GM10847 (cell line): ENCODE results near the gene LRRC73.
A peak's percentile ranks its signal among the peaks of the same experiment; 100 is the strongest.

Experiments
- POLR2A ChIP-seq: IDR thresholded peaks from 2 replicates; pipeline ENCODE4 v1.6.1; 2011; ENCODE audit not compliant: insufficient read length; ENCODE audit errors: extremely low read depth

The LRRC73 gene, protein sequence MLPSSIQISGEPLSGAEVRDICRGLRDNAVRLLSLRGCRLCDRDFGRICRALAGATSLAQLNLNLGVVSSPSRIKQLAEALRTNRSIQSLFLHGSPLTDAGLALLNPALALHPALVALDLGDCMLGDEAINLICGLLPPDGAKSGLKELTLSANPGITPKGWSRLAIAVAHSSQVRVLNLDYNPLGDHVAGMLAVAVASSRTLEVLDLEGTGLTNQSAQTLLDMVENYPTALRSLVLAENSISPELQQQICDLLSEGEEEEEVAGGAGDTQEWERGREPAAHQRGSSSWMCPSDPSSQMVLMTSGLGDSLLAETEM

DNA sequence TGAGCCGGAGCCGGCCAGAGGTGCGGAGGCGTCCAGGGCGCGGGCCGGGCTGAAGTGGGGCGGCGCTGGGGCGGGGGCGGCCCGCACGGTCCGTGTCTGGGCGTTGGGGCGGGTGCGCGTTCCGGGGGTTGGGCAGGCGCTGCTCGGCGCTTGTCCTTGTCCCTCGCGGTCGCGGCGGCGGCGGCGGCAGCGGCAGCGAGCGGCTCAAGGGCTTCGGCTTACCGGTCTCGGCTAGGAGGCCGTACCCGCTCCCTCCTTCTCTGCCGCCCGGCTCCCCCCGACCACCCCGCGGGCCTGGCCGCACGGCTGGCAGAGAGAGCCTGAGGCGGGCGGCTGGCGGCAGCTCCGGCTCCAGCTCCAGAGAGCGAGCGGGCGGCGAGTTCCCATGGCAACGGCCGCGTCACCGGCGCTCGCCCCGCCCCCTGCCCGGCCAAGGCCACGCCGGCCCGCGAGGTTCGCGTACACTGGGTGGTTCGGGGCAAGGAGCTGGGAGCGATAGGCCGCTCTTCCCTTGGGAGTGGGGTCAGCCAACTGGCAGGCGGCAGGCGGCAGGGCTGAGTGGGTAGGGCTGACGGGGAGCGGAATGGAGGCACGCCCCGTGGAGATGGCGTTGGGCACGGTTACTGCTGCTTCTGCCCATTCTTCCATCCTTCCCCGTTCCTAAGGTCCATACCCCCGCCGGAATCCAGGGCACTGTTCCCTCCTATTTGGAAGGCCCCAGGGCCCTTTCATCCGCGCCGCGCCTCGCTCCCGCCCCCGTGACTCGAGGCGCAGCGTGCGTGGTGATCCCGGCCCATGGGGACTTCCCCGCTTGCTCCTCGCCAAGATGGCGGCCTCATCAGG lies at the start of gene LRRC73:
TSS of gene LRRC73 (minus strand) at position 363 of the 843 bp plus-strand sequence. CDS start 561 bp downstream, outside the sequence.
- no peak for TF ChIP-seq POLR2A

DNA sequence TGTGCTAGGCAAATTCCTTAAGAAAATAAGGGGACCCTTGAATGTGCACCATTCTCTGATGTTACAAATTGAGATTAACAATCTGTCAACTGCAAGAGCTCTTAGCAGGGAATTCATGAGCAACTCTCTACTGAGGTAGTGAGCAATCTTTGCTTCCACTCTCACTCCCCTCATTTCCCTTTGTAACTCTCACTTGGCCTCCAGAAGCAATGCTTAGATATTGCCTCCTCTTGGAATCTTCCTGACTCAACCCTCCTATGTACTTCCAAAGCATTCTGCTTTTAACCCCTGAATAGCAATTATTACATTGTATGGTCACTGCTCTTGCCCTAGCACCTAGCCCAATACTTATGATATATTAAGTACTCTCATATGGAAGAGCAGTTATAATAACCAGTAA lies 49.2 kb upstream of the LRRC73 start:
- no peak for TF ChIP-seq POLR2A

DNA sequence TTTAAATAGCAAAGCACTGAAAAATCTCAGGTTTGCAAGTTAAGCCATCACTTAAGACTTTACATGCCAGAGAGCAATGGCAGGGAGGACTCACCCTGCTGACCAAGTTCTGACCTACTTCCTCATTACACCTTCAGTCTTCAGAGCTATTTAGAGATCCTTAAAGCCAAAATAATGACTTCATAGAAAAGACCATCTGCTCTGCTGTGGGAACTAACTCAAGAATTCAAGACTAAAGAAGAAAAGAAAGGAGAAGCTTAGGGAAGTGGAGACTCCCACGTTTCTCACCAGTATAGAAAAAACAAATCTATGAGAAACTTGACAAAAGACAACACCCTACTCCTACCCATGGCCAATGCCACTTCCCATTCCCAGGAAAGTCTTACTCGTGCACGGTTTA lies 37.1 kb upstream of the LRRC73 start:
- TF ChIP-seq POLR2A, result no peak

DNA sequence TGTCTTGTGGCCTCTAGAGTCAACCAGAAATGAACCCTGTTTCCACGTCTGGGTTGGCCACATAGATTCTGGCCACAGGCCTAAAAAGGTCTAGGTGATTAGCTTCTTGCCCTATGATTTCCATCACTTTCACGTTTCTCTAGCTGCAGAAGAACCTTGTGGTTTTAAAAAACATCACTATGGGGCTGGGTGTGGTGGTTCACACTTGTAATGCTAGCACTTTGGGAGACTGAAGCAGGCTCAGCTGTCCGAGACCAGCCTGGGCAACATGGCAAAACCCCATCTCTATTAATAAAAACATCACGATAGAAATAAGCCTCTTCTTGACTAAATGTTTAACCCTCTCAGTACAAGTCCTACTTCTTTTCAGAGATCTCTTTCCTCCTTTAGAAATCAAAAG lies 34.3 kb upstream of the LRRC73 start:
- TF ChIP-seq POLR2A, result no peak

DNA sequence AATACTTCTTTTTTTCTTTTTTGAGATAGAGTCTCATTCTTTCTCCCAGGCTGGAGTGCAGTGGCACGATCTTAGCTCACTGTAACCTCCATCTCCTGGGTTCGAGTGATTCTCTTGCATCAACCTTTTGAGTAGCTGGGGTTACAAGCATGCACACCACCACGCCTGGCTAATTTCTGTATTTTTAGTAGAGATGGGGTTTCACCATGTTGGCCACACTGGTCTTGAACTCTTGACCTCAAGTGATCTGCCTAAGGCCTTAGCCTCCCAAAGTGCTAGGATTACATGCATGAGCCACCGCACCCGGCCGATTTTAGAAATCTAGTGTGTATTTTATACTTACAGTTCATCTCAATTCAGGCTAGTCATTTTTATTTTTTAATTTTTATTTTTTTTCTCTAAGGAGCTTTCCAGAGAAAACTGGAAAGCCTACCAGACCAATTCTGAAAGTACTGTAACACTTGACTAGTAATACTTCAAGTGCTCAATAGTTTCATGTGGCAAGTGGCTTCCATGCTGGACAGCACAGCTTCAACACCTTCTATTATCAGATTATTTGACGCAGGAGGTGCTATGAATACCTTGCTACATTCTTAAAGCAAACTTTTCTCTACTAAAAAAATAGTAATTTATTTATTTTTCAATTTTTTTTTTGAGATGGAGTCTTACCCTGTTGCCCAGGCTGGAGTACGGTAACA lies 31.8 kb upstream of the LRRC73 start:
- TF ChIP-seq POLR2A, result no peak

DNA sequence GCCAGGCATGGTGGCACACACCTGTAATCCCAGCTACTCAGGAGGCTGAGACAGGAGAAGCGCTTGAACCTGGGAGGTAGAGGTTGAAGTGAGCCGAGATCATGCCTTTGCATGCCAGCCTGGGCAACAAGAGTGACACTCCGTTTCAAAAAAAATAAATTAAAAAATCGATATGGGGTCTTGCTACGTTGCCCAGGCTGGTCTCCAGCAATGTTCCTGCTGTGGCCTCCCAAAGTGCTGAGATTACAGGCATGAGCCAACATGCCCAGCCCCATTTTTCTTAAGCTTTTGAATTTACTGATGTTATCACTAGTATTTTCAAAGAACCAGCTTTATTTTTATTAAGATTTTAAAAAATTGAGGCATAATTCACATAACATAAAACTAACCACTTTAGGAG lies 30.4 kb upstream of the LRRC73 start:
- TF ChIP-seq POLR2A, result no peak

DNA sequence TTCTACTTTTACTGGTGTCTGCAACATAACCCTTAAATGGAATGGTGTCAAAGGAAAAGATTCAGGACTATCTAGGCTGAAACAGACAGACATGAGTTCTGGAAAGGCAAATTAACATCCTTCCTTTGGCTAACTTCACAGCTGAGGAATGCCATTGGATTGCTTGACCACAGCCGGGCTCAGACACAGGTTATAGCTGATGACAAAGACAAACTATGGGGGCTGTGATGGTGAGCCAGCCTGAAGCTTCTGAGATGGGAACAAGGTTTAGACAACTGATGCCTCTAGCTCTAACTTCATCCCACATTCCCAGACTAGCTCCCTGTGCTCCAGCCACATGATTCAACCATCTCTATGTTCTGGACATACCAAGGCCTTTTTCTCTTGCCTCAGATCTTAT lies 22.1 kb upstream of the LRRC73 start:
- TF ChIP-seq POLR2A, result no peak

DNA sequence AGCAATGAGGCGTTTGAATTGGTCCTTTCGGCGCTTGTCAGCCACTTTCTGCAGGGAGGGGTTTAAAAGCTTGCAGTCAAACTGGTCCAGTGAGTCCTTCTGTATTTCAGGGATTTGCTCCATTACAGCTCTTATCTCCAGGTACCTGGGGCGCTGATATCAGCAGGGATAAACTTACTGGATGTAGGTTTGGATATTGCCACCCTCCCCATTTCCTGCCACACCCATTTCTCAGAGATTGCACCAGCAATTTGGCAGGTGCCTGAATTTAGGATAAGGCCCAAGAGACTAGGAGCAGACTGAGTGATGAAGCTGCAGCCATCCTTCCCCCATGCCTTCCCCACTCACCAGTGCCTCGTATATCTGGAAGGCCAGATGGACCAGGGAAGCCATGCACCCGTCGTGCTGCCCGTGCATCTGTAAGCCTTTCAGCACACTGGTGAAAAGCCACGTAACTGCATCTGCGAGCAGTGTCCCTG lies 14.4 kb upstream of the LRRC73 start:
- no peak for TF ChIP-seq POLR2A

DNA sequence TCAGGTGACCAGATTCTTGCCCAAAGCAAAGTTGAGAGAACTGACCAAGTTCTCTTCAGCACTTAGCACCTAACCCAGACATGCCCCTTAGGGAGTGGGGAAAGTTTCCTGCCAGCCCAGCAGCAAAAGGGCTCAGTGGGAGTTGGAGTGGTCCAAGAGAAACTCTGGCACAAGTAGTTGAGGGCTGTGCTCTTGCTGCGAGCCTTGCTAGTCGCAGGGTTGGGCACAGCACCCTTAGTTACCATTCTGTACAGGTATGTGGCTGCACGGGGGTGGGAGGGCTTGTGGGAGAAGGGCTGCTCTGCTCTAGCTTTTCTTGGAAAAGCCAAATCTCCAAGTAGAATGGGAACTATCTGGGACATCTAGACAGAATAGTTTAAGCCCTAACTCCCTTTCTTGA lies 13.1 kb upstream of the LRRC73 start:
- TF ChIP-seq POLR2A, result no peak

DNA sequence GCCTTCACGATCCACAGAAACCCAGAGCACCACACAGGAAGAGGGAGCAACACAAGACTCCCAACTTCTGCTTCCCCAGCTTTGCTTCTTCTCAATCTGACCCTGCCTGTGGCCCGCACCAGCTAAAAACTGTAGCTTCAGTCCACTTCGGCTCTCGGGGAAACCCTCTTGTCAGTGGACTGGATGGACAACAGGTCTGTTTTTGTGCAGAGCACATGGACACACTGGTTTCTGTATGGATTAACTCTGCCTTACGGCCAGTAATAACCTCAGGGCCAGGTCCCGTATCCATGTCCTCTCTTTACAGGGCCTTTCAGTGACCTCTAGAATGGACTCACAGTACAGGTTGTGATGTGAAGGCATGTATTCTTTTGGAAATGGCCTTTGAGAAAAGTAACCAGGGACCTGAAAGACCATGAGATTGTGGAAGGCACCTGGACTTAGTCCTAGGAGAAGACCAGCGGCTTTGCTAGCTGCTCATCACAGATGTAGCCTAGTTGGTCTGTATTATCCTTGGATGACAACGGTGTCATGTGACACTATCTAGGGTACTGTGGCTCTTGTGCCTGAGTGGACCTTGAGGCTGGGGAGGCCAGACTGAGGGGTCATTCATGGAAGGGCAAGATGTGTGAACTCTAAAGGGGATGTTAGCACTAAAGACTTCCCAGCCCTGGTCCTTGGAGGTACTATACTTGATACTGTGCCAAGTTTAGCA lies 12.6 kb upstream of the LRRC73 start:
- TF ChIP-seq POLR2A, result no peak

DNA sequence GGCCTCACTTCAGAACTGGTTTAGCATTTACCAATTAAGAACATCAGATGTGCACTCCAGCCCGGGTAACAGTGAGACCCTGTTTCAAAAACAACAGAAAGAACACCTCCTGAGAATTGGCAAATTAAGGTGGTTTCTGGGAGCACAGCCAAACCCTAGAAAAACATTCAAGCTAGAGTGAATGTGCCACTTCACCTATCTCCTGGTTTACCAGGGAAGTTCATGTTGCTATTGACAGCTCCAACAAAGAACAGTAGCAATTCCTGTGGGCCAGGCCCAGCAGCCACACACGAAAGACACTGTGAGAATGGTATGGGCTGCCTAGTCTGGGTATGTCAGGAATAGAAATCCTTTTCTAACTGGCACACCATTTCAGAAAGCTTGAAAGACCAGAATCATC lies 11.7 kb upstream of the LRRC73 start:
- no peak for TF ChIP-seq POLR2A

DNA sequence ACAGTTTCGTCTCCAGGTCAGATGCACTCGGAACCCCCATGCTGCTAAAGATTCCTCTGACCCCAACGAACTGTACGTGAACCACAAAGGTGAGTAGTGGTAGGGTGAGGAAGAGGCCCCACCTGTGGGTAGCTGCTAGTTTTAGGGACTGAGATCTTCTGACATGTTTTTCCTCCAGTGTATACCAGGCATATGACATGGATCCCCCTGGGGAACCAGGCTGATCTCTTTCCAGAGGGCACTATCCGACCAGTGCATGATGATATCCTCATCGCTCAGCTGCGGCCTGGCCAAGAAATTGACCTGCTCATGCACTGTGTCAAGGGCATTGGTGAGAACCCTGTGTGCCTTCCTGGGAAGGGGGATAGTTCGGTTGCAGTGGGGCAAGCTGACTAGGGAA lies 10.0 kb upstream of the LRRC73 start:
- no peak for TF ChIP-seq POLR2A

DNA sequence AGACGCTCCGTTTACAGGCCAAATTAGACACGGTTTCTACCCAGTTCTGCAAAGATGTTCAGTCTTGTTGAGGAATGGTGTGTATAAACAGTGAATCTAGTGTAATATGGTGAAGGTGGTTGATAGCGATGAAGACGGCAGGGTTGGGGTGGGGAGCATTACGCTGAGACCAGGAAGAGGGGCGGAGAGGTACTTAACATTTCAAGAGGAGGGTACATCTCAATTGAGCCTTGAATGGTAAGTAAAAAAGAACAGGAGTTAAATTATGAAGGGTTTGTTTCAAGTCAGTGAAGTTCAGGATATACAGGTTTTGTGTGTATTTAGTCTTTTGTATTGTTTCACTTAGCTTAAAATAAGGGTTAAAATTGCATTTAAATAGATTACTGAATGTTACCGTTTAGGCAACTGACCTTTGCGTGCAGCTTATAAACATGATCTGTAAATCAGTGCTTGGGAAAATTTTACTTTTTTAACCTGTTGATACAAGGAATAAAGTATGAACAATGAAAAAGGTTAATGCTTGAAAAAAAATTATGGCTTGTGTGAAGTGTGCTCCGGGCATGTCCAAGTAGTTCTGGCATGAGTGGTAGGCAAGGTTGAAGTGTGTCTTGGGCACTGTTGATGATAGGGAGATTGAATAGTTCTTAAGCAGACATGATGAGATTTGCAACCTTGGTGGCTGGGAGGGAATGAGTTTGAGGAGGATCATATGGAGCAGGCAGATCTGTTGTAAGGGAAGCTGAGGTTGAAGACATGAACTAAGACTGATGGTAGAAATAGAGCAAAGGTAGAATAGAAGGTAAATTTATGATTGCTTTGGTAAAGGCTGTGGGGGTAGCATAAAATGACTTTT lies 7.6 kb upstream of the LRRC73 start:
- TF ChIP-seq POLR2A, result no peak

DNA sequence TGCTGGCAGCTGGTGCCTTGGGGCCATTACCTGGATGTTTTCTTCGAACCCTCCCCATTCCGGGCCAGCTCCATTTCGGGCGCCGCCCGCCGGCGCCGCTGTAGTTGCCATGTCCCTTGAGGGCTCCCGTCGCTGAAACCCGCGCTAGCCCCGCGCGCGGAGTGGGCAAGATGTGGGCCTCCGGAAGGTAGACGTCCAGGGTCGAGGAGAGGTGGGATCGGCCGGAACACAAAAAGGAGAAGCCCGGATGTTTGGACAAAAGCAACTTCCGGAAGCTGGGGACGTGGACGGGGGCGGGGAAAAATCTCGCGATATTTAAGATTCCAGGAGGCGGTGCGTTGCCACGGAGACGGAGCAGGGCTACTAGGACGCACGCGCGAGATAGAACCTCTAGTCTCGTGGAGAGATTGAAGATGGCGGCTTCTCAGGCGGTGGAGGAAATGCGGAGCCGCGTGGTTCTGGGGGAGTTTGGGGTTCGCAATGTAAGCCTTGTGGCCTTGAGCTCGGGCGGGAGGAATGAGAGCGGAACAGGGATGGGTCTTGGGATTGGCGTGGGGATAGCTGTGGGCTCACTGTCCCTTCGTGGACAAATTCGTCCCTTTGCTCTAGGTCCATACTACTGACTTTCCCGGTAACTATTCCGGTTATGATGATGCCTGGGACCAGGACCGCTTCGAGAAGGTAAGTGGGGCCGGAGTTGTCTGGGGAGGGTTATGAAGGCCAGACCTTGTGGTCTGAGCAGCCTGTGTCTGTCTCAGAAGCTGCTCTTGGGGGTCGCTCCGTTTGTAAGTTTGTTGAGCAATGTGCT lies 6.8 kb upstream of the LRRC73 start, which contains the start of the genes POLR1C and YIPF3:
TSS of gene POLR1C (plus strand) at position 393 of the 808 bp plus-strand sequence. CDS start at position 414, 21 bp downstream.
TSS of gene YIPF3 (minus strand) at position 230 of the 808 bp plus-strand sequence. CDS start at position 111, 119 bp downstream.
- peak; percentile 79 for TF ChIP-seq POLR2A

DNA sequence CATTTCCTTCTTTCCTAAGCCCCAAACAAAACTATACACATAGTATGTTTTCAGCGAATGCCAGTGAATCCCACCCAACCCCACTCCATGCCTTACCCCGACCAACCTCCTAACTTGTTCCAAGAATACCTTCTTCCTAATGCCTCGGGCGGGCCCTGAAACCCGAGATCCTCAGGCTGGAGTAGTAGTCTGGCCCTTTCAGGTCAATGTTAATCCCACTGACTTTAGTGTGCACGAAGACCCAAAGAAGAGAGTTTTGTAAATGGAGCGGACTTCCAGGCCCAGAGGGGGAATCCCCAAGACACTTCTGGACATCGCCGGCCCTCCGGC lies 6.2 kb upstream of the LRRC73 start:
- no peak for TF ChIP-seq POLR2A
